ENCODE measurements around the gene PLA2G12A. TPM values are rescaled to one million over a fixed set of nuclear protein-coding genes. Genes with fewer than 3 reads are reported as not detected.

PLA2G12A gene
- total and polyA plus RNA-seq, 2 of the 8 experiments (the other 6 are each of a cell fraction or from before 2014, with no cell fraction given) = 26.6 to 47.2 TPM

GRCh38 chr4:109662116-109662515 is 67.8 kb downstream of the PLA2G12A start:
- H3K79me1 ChIP-seq (ENCODE audit: low read depth, low read length) = no peaks in the 10 kb centered on the region; the same call in 1 of the 2 replicates
- H3K36me3 ChIP-seq (ENCODE audit: control insufficient read depth in 2 of 4, insufficient read depth in 4 of 4, low read length in 3 of 4) = no peaks in the 10 kb centered on the region
- no peak overlapping the region for H3K9ac ChIP-seq (replicated peaks in 1 of 4; ENCODE audit: extremely low read depth in 1 of 4, low read depth in 3 of 4, low read length in 3 of 4)
- no peak overlapping the region for H4K8ac ChIP-seq (ENCODE audit: extremely low read depth, insufficient read depth, low read length)
- H2BK5ac ChIP-seq (ENCODE audit: low read depth, low read length) = no peak overlapping the region
- H3K27ac ChIP-seq (ENCODE audit: low read depth, low read length) = no peak overlapping the region
- H3K23ac ChIP-seq (ENCODE audit: insufficient read length) = no peak overlapping the region
- H3K4me1 ChIP-seq (replicated peaks in 1 of 4; ENCODE audit: control insufficient read depth in 3 of 4, insufficient read depth in 4 of 4, low read length in 3 of 4) = peaks cover 0 to 10% (median 2%) of the 10 kb centered on the region in 4 experiments; a peak in 4 of 7 replicates
- no peak overlapping the region for H2AK5ac ChIP-seq (ENCODE audit: low read depth, low read length)
- H3K4me3 ChIP-seq (ENCODE audit: extremely low read depth in 1 of 4, insufficient read depth in 2 of 4, low read depth in 3 of 4, low read length in 4 of 4) = no peak overlapping the region
- H2BK20ac ChIP-seq (ENCODE audit: low read length) = no peak overlapping the region
- CTCF ChIA-PET (ENCODE audit: partially characterized antibody) = interaction anchor here (0.8 to 3.4 kb wide), 7 partner anchors 10 to 46 kb away, joined by 3 to 17 read pairs (median 4); no protein-coding TSS in a partner anchor
- H3K79me2 ChIP-seq (ENCODE audit: control insufficient read depth in 1 of 2, insufficient read depth in 2 of 2, low read length in 2 of 2) = no peaks in the 10 kb centered on the region
- no peak overlapping the region for H4K5ac ChIP-seq (ENCODE audit: insufficient read length, low read depth, low read length)
- TF ChIP-seq TAF7 (optimal IDR thresholded peaks at IDR 0.05; ENCODE audit: borderline replicate concordance, low read depth, low read length) (no peak), SRF (IDR thresholded peaks at IDR 0.05; ENCODE audit: low read depth, low read length) (no peak), BRCA1 (IDR thresholded peaks at IDR 0.05; ENCODE audit: low read depth, low read length) (no peak), KDM5A (IDR thresholded peaks at IDR 0.05; ENCODE audit: low read length) (no peak), HDAC6 (IDR thresholded peaks at IDR 0.05; ENCODE audit: low read depth, low read length) (no peak), FOSL1 (IDR thresholded peaks at IDR 0.05; ENCODE audit: insufficient read depth, low read depth, low read length) (no peak), CEBPB (IDR thresholded peaks at IDR 0.05; ENCODE audit: low read depth, low read length) (no peak), TAF1 (IDR thresholded peaks at IDR 0.05; ENCODE audit: low read depth, low read length) (no peak), KDM1A (IDR thresholded peaks at IDR 0.05; ENCODE audit: borderline replicate concordance, low read length) (no peak)
- no peaks in the 10 kb centered on the region for H3K9me3 ChIP-seq (ENCODE audit: insufficient read depth in 2 of 2, low read depth in 1 of 2, low read length in 1 of 2)
- H3K4me2 ChIP-seq (ENCODE audit: insufficient read depth in 1 of 2, low read depth in 2 of 2, low read length in 2 of 2) = no peak overlapping the region
- DNase-seq (ENCODE audit: low read depth in 1 of 2, low spot score in 2 of 2) = no peak
- no peak overlapping the region for H3K18ac ChIP-seq (ENCODE audit: extremely low read depth, low read length)
- no peak overlapping the region for H3K14ac ChIP-seq (ENCODE audit: insufficient read length)
- H3K4ac ChIP-seq (replicated peaks; ENCODE audit: insufficient read length, low read depth, low read length) = no peak overlapping the region
- POLR2A ChIA-PET (ENCODE audit: partially characterized antibody) = interaction anchor here (0.9 to 1.4 kb wide), 2 partner anchors 26 to 30 kb away, joined by 3 read pairs; no protein-coding TSS in a partner anchor
- H4K91ac ChIP-seq (replicated peaks; ENCODE audit: insufficient read length, low read length) = no peak overlapping the region
- H3K23me2 ChIP-seq (ENCODE audit: low read depth, low read length) = no peaks in the 10 kb centered on the region
- no peak overlapping the region for H3K56ac ChIP-seq (replicated peaks; ENCODE audit: insufficient read length, low read depth, low read length)
- FAIRE-seq = no peak
- no peak overlapping the region for H2BK120ac ChIP-seq (replicated peaks; ENCODE audit: low read depth, low read length)
- no peaks in the 10 kb centered on the region for H3K27me3 ChIP-seq (replicated peaks in 1 of 4; ENCODE audit: control insufficient read depth in 3 of 4, extremely low read depth in 1 of 4, insufficient read depth in 3 of 4, low read length in 3 of 4)
- H2BK12ac ChIP-seq (ENCODE audit: low read depth, low read length) = no peak overlapping the region
- no peak overlapping the region for H2BK15ac ChIP-seq (ENCODE audit: low read length)
- 67% methylated on average over 2 of the region's 2 CpGs; no CpG with 5 or more reads in 1 of the 2 experiments for WGBS, 2 experiments (ENCODE audit: extremely low coverage in 1 of 2, insufficient coverage in 1 of 2, insufficient read length in 1 of 2, insufficient replicate concordance in 2 of 2, low coverage in 1 of 2, low lambda C conversion rate in 2 of 2, missing lambda C conversion rate in 1 of 2)
- H2AFZ ChIP-seq (ENCODE audit: low read length) = no peak overlapping the region
- H4K20me1 ChIP-seq (replicated peaks in 1 of 2; ENCODE audit: control insufficient read depth in 1 of 2, insufficient read depth in 2 of 2, low read length in 2 of 2) = no peaks in the 10 kb centered on the region
